ENCODE measurements around the gene RTTN. TPM values are rescaled to one million over a fixed set of nuclear protein-coding genes. Genes with fewer than 3 reads are reported as not detected.

RTTN gene
- total and polyA plus RNA-seq, 2 donors (not counting 3 experiments of a cell fraction or from before 2014, with no cell fraction given), result 3.1 to 17.4 TPM

GRCh38 chr18:70005580-70005979 lies 199.9 kb downstream of the RTTN start:
- dilution Hi-C loops (cut with MboI; ENCODE audit: extremely low pct_ligation_motif_present, low sequenced_read_pairs) (no loop called here), intact Hi-C loops (cut with micrococcal nuclease) (no loop called here)
- no peaks in the 10 kb centered on the region for H3K4me1 ChIP-seq (ENCODE audit: control insufficient read depth, extremely low read depth, insufficient read depth, low read length)
- FAIRE-seq, result no peak
- no peak overlapping the region for H3K9ac ChIP-seq (replicated peaks; ENCODE audit: extremely low read depth, insufficient read depth, low read length)
- H2AFZ ChIP-seq (ENCODE audit: low read depth, low read length), result no peak overlapping the region
- no peak overlapping the region for H3K4me2 ChIP-seq (ENCODE audit: insufficient read depth, low read length)
- no peaks in the 10 kb centered on the region for H3K36me3 ChIP-seq (ENCODE audit: control insufficient read depth in 2 of 2, extremely low read depth in 1 of 2, insufficient read depth in 2 of 2, low read length in 2 of 2)
- no peak for DNase-seq (ENCODE audit: low read depth, low spot score)
- BruUV-seq (replicated peaks), result no TSS peak
- H3K79me2 ChIP-seq (ENCODE audit: control insufficient read depth, insufficient read depth, low read length), result no peaks in the 10 kb centered on the region
- no peak overlapping the region for H3K4me3 ChIP-seq (replicated peaks in 1 of 3; ENCODE audit: insufficient read depth in 1 of 3, low read depth in 1 of 3, low read length in 3 of 3)
- CTCF ChIA-PET, result no interaction called here
- H3K9me1 ChIP-seq (replicated peaks; ENCODE audit: control insufficient read depth, extremely low read depth, insufficient read depth, low read length), result no peaks in the 10 kb centered on the region
- H3K27ac ChIP-seq (ENCODE audit: insufficient read depth, low read depth, low read length), result no peak overlapping the region
- H4K20me1 ChIP-seq (replicated peaks; ENCODE audit: control insufficient read depth, extremely low read depth, insufficient read depth, low read length), result no peaks in the 10 kb centered on the region
- no peaks in the 10 kb centered on the region for H3K27me3 ChIP-seq (ENCODE audit: control insufficient read depth in 2 of 2, insufficient read depth in 2 of 2, low read length in 2 of 2)
- TF ChIP-seq JUN (IDR thresholded peaks at IDR 0.05; ENCODE audit: borderline replicate concordance, insufficient read depth, insufficient read length, low read depth) (no peak), GATA2 (IDR thresholded peaks at IDR 0.05; ENCODE audit: insufficient read depth, insufficient read length, low read depth, low read length) (no peak), CTCF (IDR thresholded peaks at IDR 0.05; ENCODE audit: extremely low read depth in 1 of 2, insufficient read depth in 1 of 2, low read depth in 1 of 2, low read length in 2 of 2) (no peak), POLR2AphosphoS5 (IDR thresholded peaks at IDR 0.05; ENCODE audit: insufficient read depth, low read depth, low read length) (no peak), EZH2 (IDR thresholded peaks at IDR 0.05; ENCODE audit: borderline replicate concordance, low read depth, low read length, severe bottlenecking) (no peak), MYC (IDR thresholded peaks at IDR 0.05; ENCODE audit: low read depth, low read length) (no peak), FOS (IDR thresholded peaks at IDR 0.05; ENCODE audit: borderline replicate concordance, insufficient read depth, low read length) (no peak), POLR2A (IDR thresholded peaks at IDR 0.05; ENCODE audit: low read depth, low read length) (no peak)
- TF ChIP-seq, protein P1, sequence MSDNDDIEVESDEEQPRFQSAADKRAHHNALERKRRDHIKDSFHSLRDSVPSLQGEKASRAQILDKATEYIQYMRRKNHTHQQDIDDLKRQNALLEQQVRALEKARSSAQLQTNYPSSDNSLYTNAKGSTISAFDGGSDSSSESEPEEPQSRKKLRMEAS (IDR thresholded peaks at IDR 0.05; ENCODE audit: insufficient read depth, insufficient read length), result no peak
- POLR2A ChIA-PET, result no interaction called here
- H3K9me3 ChIP-seq (replicated peaks; ENCODE audit: control insufficient read depth, insufficient read depth, low read length), result no peaks in the 10 kb centered on the region
